Measurements from ENCODE around the gene SUGCT.

SUGCT gene

DNA sequence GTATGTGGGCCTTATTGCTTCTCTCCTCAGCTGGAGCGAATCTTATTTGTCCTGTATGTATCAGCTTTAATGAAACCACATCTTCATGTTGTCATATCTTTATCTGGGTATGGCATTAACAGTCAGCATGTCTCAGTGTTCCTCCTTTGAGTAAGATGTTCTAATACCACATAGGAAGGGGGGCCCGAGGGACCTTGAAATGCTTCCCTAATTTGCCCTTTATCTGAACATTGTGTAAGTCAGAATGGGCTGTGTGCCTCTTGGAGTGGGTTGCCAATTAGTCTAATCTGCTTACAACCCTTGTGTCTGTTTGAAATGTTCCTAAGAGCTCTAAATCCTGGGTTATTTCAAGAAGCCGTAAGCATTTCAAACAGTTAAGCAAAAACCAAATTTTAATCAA, 623.8 kb downstream of the SUGCT start:
- no peak for DNase-seq (ENCODE audit: low read depth in 3 of 3, low spot score in 1 of 3)

DNA sequence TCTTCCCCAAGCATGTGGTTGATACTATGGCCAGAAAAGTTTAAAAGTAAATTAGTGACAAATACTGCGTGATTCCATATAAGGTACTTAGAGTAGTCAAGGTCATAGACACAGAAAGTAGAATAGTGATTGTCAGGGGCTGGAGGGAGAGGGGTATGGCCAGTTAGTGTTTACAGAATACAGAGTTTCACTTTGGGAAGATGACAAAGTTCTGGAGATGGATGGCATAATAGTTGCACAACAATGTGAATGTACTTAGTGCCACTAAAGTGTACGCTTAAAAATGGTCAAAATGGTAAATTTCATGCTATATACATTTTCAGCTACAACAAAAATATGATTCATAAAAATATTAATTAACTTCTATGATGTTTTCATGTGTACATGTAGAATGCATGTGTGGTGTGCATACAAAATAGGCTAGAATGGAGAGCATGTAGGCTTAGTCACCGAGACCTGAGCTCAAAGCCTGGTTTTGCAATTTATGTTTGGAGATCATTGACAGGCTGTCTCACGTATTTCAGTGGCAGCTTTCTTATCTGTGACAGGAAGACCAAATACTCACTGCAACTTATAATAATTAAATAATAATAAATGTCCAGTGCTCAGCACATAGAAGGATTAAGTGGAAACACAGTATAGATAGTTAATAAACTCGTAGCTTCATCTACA, 625.6 kb downstream of the SUGCT start:
- DNase-seq (ENCODE audit: low read depth in 3 of 3, low spot score in 1 of 3) = no peak

DNA sequence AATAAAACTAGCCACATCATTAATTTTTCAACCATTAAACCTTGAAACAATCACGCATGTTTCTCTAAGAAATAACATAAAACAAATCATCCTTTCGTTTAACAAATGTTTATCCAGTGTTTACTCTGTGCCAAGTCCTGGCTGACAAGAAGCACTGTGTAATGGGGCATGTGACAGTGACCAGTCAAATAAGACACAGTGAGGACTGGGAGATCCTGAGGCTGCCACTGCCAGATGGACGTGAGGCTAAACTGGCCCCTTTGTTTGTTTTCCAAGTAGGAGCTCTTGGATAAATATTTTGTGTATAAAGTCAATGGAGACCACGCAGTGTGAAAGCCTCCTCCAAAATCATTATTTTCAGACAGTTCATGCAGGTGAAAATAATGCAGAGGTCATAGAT, 626.2 kb downstream of the SUGCT start:
- DNase-seq (ENCODE audit: low read depth in 3 of 3, low spot score in 1 of 3) = no peak

DNA sequence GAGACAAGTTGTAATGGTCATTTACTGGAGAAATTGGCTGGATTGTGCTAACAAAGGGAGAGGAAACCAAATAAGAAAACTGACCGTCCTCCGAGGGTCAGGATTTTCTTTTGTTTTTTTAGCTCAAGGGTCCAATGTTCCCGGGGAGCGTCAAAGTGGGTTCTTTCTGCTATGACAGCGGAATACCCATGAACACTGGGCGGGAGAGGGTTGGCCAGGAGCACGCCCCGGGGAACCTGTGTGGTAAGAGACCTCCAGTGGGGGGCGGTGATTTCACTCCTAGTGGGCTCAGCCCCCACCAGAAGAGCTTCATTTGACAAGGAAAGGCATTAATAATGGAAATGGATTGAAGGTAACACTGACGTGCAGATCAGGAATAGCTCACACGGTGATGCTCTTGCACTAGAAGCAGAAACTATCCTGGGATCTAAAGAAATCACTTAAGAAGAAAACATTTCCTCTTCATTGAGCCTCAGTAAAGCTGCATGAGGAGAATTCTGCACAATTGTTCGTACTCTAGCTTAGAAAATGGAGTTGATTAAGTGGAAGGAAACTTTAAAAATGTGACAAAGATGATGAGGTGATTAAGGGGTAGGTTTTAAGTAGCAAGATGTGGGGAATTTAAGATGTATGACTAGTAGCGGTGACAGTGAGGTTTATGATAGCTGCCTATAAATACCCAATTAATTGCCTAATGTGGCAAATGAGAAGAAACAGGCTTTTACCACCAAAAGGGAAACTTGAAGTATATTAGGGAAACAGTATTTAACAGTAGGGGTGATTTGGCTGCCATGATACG, 627.2 kb downstream of the SUGCT start:
- DNase-seq (ENCODE audit: low read depth in 3 of 3, low spot score in 1 of 3) = no peak

DNA sequence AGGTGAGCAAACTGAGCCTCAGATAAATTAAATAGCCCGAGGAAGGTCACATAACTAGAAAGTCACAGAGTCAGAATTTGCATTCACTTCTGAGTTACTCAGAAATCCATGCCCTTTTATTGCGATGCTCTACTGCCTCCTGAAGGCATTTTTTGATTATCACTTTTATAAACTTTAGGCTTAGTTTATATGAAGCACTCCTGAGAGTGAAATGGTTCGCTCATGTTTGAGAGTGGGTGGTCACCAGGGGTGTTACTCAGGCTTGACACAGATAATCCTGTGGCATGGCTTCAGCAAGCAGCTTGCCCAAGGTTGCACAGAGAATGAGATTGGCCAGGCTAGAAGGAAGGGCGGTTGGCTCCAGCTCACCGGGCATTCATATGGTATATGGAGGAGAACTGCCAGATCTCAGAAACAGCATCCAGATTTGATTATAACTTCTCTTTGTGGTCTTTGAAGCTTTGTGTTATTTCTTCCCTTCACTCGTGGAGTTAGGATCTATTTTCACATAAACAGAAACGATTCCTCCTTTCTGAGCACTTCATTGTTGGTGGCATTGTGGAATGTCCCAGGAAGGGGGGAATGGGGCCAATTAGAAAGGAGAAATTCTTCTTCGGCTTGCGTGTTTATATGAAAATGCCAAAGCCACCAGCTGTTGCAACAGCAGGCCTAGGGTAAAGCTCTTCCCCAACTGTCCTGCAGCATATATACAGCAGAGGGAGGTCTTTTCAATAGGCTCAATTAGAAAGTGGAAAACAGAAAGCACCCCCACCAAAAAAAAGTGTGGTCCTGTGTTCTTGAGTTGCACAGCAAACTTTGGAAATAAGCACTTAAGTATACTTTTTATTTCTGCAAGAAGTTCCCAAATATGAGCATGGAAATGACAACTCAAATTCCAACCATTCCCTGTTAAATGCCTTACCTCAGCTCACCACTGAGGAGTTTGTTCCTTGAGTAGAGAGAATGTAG, 628.8 kb downstream of the SUGCT start:
- no peak for DNase-seq (ENCODE audit: low read depth in 3 of 3, low spot score in 1 of 3)

DNA sequence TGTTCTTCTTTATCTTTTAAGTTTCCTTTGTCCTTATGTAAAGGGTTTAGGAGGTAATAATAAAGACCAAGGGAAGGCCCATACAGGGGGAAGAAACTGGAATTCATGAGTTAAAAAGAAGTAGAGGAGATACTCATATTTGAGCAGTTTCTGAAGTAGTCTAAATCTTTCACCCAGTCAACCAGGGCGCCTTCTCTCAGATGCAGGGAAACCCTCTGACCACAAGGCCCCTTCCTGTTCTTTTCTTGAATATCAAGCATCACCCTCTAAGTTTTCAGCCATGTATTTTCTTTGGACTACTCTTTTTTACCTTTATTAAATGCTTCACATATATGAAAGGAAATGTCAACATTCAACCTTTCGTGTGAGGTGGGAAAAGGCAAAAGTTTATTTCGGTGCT, 630.8 kb downstream of the SUGCT start:
- DNase-seq (ENCODE audit: low read depth in 3 of 3, low spot score in 1 of 3) = no peak

DNA sequence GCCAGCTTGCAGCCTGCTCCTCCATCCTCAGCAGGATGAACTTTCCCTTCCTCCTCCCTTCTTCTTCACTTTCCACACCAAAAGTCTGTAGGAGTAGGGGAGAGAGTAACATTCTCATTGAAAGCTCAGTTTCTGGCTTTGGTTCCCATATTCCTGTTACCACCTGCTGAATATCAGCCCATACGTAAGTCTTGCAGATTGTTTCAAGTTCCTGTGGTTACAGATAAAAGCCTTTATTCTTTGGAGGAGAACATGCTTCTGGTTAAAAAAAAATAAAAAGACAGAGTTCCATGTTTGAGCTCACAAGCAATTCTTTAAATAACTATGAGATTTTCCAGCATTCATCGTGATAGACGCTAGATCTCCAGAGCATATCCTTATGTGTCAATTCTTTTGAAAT, 637.3 kb downstream of the SUGCT start:
- no peak for DNase-seq (ENCODE audit: low read depth in 3 of 3, low spot score in 1 of 3)

DNA sequence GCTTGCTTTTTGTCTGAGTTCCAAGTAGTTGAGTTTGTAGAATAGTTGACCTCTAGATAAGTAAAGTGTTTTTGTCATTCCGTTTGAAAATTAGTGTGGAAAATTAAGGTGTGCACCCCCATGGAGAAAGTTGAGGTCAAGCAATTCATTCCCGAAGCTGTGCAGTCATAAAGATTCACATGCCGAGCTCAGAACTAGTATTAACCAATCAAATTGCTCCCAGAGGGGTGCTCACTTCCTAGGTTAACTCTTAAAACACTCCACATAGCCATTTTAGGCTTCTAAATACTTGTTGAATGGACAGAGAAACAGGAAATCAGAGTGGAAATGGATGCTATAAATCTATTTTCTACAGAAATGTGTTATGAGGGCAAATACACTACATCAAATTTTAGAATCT, 638.9 kb downstream of the SUGCT start:
- no peak for DNase-seq (ENCODE audit: low read depth in 3 of 3, low spot score in 1 of 3)

DNA sequence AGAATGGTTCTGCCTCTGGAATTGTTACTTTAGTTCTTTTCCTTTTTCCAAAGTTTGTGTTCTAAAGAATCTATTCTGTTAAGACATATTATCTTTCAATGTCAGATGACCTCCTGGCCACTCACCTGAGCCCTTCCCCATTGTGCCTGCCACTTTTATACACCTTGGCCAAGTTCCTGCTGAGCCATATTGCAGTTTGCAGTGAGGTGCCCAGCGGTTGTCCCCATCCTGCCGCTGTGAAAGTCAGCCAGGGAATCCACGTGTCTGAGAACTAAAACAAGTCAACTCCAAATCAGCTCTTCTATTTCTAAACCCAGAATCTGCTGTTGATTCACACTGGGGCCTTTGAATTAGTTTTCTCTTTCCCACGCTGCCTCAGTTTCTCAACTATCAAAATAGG, 641.1 kb downstream of the SUGCT start:
- no peak for DNase-seq (ENCODE audit: low read depth in 3 of 3, low spot score in 1 of 3)

DNA sequence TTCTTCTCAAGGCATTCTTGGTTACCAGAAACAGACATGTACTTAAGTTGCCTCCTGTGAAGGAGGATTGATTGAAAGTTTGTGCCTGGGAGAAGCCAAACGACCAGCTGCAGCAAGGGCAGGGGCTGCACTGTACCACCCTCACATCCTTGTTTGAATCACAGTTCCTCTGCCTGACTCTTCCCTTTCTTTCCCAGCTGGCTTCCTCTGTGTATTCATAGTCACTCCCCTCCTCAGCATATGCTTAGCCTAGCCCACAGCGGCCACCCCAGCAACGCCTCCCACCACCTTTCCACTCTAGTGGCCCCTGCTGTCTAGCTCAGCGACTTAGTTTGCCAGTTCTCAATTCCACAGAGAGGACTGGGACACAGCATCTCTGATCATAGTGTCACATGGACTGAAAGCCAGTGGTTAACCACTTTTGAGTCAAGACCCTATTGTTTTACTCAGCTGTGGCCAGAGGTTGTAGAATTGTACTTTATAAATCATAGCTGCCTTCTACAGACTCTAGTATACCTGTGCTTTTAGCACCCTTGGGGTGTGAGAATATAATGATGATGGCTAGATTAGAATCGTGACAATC, 643.0 kb downstream of the SUGCT start:
- DNase-seq (ENCODE audit: low read depth in 3 of 3, low spot score in 1 of 3) = no peak

DNA sequence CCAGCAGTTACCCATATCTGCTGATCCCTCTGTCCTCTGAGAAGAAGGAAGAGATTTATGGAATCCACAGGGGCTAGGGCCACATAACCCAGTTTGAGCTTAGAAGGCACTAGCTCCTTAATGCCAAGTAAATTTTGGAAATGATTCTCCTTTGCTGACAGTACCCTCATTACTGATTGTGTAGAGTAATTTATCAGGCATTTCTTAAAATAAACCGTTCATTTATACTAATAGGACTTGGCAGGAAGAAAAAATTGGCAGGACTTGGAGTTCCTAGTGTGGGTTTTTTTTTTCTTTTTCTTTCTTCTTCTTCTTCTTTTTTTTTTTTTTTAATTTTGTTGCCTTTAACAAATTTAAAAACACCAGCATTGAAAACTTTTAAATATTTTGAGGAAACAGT, 645.7 kb downstream of the SUGCT start:
- DNase-seq (ENCODE audit: low read depth in 3 of 3, low spot score in 1 of 3) = no peak

DNA sequence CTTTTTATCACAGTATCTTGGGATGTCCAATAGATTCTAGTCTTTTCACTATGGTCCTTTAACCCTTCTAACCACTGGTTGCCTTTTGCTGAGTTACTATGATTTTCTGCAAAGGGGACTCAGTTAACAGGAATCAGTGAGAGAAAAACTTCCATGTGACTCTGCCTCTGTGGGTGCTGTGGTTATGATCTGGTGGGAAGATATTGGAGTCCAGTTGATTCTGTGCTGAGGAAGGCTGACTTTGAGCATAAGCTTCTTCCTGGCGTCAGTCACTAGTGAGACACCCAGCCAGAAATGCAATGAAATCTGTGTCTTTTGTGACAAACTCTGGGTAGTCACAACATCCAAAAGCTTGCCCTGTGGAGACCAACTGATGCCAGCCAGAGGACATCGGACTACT, 648.0 kb downstream of the SUGCT start:
- DNase-seq (ENCODE audit: low read depth in 3 of 3, low spot score in 1 of 3) = no peak

DNA sequence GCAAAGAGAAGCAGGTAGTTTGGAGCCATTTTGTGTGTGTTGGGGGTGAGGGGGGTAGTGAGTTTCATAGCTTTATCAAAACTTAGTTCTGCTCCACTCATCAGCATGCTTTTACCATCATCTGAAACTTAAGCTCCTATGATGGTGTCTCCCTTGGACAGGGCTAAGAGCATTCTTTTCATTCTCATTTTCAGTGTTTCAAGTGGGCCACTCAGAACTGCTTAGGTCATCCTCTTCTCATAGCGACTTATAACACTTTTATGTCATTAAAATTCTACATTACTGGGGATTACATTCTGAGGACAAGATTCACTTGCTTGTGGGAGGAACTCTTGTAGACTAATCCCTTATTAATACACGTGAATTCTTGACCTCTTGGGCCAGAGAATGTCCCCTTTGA, 649.4 kb downstream of the SUGCT start:
- no peak for DNase-seq (ENCODE audit: low read depth in 3 of 3, low spot score in 1 of 3)

DNA sequence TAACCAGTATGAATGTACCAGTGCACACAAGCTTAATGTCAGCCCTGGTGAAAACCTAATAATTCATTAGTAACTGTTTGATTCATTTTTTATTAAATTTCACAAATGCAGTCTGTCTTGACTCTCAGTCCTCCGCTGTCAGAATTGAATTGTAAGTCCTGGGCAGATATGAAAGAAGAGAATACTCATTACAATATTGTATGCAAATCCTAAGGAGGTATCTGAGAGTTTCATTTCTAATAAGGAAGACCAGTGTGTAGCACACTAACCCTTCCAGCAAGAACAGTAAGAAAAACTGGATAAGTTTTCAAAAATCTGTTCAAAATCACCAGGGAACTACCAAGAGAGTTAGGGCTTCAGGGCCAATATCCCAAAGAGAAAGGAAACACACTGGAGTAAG, 652.1 kb downstream of the SUGCT start:
- no peak for DNase-seq (ENCODE audit: low read depth in 3 of 3, low spot score in 1 of 3)

DNA sequence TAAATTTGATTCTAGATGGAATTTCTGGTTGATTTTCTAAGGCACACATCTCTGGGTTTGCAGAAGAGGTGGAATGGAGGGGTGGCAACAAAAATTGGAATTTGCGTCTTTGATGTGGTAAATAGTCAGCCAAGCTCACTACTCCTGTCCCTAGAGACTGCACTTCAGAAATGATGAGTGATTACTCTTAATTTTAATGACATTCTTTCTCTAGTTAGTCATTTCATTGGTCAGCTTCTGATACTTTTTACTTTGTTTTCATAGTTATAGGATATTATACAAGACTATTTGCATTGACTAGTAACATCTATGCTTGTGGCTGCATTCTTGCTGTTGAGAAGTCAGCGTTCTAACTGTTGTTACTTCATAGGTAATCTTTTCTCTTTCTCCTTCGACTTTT, 658.3 kb downstream of the SUGCT start:
- DNase-seq (ENCODE audit: low read depth in 3 of 3, low spot score in 1 of 3) = no peak

DNA sequence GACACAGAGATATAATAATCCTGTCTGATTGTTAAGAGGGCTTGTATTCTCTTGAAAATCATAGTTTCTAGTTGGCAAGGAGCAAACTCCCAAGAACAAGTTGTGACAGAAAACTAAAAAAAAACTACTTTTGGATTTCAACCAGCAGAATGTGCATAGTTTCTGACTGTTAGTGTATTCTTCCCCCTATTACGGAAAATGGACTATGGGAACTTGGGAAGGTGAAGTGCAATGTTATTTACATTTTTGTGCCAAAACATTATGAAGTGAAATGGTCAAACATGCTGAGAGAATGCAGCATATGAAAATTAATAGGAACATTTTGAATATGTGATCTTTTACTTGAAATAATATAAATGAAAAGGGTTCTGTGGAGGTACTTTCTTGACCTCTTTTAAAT, 660.8 kb downstream of the SUGCT start:
- no peak for DNase-seq (ENCODE audit: low read depth in 3 of 3, low spot score in 1 of 3)

DNA sequence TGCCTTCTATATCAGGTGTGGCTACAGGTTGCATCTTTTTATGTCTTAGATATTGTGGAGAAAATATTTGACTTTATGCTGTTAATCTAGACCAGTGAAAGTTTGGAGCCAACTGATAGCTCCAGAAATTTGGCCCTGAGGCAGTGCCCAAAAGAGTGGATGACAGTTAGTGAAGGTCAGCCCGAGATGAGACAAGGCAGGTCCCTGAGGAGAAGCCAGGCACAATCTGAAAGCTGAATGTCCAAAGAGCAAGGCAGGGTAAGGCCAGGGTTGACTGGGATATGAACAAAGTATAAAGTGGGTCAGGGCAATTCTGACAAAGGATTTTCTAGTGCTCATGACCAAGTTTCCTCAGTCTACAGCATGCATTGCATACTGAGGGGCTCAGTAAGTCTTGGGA, 661.9 kb downstream of the SUGCT start:
- DNase-seq (ENCODE audit: low read depth in 3 of 3, low spot score in 1 of 3) = no peak

DNA sequence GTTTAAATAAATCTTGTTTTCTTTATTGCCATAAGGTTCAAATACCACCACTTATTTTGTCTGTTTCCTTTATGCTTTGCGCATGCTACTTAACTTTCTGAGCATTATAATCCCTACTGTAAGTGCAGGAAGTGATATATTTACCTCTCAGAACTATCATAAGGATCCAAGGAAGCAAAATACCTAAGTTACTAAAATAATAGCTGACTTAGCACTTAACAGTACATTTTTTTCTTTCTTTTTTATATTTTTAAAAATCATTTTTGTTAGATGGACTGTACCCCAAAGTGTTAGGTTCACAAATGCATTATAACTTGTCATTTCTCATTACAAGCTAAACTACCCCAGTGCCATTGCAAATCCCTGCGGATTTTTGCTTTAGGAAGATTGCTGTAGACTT, 663.8 kb downstream of the SUGCT start:
- DNase-seq (ENCODE audit: low read depth in 3 of 3, low spot score in 1 of 3) = no peak

DNA sequence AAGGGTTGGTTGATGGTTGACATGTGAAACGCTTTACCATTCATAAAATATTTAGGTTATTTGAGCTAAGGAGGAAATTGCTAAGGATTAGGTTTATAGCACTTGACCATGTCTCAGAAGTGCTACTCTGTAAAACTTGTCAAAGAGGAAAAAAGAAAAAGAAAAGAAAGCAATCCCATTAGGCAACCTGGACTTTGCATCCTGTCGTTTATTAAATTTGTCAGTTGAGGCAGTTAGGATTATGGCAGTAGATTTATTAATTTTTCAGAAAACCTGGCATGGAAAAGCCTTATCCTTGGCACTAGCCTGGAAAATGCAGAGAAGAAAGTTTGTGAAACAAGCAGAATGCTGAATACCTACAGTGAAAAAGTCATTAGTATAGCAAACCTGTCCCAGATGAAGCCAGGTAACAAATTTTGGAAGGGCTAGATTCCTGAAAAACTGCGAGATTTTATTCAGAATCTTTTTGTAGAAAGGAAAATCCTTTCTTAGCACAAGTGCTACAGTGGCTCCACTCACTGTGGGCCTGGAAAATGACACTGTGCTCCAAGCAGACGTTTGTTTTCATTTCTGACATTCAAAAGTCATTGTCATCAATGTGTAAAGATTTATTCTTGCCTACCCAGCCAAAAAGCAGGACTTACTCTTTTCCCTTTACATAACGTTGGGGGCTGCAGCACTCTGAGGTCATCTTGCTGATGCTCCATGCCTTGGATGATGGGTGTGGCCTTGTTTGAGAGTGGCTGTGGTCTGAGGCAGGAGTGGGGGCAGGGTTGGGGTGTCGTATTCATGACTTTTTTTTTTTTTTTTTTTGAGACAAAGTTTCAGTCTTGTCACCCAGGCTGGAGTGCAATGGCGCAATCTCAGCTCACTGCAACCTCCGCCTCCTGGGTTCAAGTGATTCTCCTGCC, 664.9 kb downstream of the SUGCT start:
- DNase-seq (ENCODE audit: low read depth in 3 of 3, low spot score in 1 of 3) = no peak

DNA sequence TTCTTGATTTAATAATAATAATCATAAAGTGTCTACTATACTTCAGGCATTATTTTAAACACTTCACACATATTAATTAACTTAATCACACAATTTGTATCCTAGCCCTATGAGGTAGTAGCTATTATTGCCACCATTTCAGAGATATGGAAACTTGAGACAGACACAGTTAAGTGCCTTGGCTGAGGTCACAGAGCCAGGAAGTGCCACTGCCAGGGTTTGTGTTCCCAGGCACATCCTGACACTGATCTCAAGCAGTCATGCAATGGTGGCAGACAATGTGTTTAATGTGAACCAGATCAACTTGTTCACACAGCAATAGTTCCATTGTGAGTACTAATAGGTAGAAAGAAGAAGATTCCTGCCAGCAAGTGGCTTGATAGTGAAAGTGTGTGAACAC, 666.0 kb downstream of the SUGCT start:
- DNase-seq (ENCODE audit: low read depth in 3 of 3, low spot score in 1 of 3) = no peak
